GM13976 (cell line): ENCODE data around the gene AGPAT4.
A peak's percentile ranks its signal among the peaks of the same experiment; 100 is the strongest.

Experiments
- DNase-seq: peaks from one replicate; pipeline ENCODE4 v3.0.0; 2012; ENCODE audit warnings: low spot score
- in situ Hi-C: fragments of 300-500 bp; cut with MboI; formaldehyde crosslinking; loops from one replicate; pipeline ENCODE4 v1.12.0; 2022; ENCODE audit warnings: low sequenced_read_pairs, mixed read lengths, inconsistent platforms; ENCODE audit not compliant: unreplicated experiment
- TF ChIP-seq, protein P1 (sequence below): IDR thresholded peaks from 2 replicates; pipeline ENCODE4 v1.5.1; 2012; ENCODE audit warnings: borderline replicate concordance, mild to moderate bottlenecking; ENCODE audit not compliant: insufficient read depth; ENCODE audit errors: extremely low read depth, missing control alignments, control extremely low read depth

Gene AGPAT4

DNA sequence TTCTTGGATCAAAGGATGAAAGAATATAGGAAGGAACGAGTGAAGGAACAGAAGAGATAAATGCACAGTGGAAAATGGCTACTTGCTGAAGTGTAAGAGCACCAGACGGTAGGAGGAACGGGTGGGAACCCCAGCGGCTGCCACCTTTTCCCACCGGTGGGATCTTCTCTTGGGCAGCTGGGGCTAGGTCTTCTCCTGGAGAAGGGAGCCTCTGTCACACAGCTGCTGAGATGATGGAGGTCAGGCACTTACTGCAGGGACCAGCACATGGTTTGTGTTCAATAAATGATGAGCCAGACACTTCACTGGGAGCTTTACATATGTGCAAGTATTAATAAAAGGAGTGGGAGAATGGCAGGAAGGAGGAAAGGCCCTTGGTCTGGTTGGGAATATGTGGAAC, 123.7 kb downstream of the AGPAT4 start:
- in situ Hi-C loops: no loop called here
- TF ChIP-seq, protein P1, sequence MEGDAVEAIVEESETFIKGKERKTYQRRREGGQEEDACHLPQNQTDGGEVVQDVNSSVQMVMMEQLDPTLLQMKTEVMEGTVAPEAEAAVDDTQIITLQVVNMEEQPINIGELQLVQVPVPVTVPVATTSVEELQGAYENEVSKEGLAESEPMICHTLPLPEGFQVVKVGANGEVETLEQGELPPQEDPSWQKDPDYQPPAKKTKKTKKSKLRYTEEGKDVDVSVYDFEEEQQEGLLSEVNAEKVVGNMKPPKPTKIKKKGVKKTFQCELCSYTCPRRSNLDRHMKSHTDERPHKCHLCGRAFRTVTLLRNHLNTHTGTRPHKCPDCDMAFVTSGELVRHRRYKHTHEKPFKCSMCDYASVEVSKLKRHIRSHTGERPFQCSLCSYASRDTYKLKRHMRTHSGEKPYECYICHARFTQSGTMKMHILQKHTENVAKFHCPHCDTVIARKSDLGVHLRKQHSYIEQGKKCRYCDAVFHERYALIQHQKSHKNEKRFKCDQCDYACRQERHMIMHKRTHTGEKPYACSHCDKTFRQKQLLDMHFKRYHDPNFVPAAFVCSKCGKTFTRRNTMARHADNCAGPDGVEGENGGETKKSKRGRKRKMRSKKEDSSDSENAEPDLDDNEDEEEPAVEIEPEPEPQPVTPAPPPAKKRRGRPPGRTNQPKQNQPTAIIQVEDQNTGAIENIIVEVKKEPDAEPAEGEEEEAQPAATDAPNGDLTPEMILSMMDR: no peak
- DNase-seq: no peak

DNA sequence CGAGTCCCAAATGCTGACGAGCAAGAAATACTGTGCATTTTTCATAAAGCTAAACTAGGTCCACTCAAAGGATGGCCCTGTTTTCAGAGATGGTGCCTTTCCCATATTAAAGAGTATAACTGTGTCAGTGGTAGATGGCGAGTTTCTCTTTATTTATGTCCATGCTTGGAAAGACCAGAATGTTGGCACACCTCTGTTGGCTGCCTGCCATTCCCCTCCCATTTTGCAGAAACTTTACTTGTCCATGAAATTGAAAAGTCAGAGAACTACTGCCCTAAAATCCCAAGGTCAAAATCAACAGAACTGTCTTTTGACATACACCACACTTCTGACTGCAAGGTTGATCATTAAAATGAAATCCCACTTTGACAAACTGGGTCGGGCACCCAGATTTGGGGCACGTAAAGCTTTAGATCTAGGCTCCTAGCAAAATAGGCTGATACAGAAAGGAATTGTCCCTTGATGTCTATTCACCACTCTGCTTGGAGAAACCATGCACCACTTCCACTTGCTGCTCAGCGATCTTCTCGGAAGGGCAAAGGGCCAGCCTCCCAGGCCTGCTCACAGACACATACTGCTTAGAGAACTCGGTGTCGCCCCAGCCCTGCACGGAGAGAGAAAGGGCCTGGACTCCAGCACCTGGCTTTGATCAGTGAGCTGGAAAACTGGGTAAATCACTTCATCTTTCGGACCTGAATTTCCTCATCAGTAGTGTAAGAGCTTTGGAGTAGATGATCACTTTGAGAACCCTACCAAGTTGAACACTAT, 130.0 kb downstream of the AGPAT4 start:
- DNase-seq: no peak
- in situ Hi-C loops: loop anchor here (10.0 kb wide), 1 partner anchor 231 kb away; no protein-coding TSS in a partner anchor
- TF ChIP-seq, protein P1: no peak

DNA sequence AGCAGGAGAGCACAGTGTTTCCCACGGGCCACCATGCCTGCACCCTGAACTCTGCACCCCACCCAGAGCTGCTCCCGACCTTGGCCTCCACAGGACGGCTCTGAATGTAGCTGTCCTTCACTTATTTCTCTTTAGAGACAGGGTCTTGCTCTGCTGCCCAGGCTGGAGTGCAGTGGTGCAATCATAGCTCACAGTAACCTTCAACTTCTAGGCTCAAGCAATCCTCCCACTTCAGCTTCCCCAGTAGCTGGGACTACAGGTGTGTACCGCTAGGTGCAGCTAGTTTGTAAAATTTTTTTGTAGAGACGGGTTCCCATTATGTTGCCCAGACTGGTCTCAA, 130.9 kb downstream of the AGPAT4 start:
- TF ChIP-seq, protein P1: no peak
- no peak for DNase-seq
- in situ Hi-C loops: loop anchor here (10.0 kb wide), 1 partner anchor 232 kb away; no protein-coding TSS in a partner anchor

DNA sequence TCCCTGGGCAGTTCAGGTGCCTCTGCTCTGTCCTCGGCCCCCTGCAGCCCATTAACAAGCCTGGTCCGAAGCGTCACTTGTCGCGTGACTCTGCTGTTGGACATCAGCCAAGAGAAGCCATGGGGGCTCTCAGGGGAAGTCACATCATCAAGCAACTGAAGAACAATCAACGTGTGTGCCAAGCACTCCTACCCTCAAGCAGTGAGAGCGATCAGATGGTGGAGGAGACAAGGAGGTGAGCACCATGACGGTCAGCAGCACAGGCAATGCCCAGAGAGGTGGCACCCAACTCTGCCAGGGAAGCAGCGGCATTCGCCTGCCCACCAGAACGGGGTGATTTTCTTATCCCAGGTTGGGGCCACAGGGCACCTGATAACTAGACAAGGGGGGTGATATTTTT, 132.7 kb downstream of the AGPAT4 start:
- in situ Hi-C loops: loop anchor here (10.0 kb wide), 1 partner anchor 234 kb away; no protein-coding TSS in a partner anchor
- TF ChIP-seq, protein P1: no peak
- DNase-seq: no peak

DNA sequence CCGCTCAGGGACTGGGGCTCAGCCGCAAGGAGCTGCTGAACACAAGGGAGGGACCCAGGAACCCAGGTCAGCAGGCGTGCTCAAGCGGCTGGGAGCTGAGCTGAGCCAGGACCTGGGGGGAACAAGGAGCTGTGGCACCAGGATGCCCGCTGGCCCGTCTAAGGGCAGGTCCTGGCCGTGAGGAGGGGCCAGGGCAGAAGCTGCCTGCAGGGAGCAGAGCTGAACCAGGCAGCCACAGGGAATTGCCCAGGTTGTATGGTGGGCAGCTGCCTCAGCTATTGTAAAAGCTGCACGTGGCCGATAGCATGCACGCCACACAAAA, 133.3 kb downstream of the AGPAT4 start:
- in situ Hi-C loops: loop anchor here (10.0 kb wide), 1 partner anchor 234 kb away; no protein-coding TSS in a partner anchor
- DNase-seq: no peak

DNA sequence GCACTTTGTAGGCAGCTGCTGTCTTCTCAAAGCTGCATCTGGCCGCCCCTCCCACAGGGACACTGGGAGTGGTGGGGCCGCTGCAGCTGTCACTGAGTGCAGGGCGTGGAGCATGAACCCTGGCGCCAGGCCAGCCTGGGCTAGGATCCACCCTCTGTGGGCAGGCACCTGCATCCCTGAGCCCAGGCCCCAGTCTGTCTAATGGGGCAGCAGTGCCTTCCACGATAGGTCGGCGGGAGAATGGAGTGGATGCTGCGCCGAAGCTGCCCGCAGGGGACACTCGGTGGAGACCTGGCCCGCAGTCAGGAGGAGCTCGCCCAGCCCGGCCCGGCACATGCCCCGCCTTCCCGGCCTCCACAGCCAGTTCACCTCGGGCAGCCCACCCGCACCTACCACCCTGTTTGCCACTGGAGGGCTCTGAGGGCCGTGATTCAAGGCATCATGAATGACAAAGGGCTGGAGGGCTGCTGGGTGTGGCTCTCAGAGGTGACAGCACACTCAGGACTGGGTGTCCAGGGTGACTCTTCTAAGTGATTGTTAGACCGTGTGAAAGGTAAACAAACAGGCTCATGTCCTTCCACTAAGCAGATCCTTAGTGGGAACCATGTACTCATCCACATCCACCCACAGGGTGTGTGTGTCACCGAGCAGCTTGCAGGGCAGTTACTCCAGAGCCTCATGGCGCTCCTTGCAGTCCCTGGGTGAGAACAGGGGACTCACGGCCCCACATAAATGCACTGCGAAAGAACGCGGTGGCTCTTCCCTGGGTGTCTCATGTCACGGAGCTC, 133.9 kb downstream of the AGPAT4 start:
- TF ChIP-seq, protein P1: no peak
- in situ Hi-C loops: loop anchor here (10.0 kb wide), 1 partner anchor 235 kb away; no protein-coding TSS in a partner anchor
- peak; percentile 70 for DNase-seq

More for the DNA sequence above, 133.3 kb downstream of the AGPAT4 start:
- TF ChIP-seq, protein P1: no peak
